ENCODE data around the gene TICAM1. TPM values are rescaled to one million over a fixed set of nuclear protein-coding genes. Genes with fewer than 3 reads are reported as not detected.
"Not testable (repeated sequence)": the region's sequence is repeated elsewhere in the genome, so short reads cannot be mapped to it uniquely, and the experiment has no call there.

The TICAM1 gene
- total and polyA plus RNA-seq, 8 donors: 1.8 to 46.9 (median 14.9) TPM

DNA sequence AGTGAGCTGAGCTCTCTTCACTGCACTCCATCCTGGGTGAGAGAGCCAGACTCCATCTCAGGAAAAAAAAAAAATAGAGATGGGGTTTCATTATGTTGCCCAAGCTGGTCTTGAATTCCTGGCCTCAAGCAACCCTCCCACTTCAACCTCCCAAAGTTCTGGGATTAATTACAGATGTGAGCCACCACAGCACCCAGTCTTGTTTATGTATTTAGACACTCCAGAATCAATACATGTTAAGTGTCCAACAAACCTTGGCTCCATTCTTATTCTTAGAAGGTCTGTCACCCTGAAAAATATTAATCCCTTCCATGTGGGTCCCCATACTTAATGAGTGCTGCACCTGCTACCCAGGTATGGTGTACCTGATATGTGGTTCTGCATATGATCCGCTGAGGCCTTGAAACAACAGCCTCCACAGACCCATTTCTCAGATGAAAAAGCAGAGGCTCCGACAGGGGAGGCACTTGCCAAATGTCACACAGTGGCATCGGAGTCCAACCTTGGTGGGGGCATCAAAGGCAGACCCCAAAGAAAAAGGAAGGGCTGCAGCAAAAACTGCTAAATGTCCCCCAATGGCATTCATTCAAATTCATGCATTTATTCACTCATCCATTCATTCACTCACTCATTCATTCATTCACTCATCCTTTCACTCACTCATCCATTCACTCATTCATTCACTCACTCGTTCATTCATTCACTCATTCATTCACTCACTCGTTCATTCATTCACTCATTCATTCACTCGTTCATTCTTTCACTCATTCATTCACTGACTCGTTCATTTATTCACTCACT is 16.7 kb downstream of the TICAM1 start:
- no peaks in the 10 kb centered on the region for H3K27me3 ChIP-seq
- intact Hi-C loops (cut with DNase I; ENCODE audit: low total_unique reads): no loop called here

DNA sequence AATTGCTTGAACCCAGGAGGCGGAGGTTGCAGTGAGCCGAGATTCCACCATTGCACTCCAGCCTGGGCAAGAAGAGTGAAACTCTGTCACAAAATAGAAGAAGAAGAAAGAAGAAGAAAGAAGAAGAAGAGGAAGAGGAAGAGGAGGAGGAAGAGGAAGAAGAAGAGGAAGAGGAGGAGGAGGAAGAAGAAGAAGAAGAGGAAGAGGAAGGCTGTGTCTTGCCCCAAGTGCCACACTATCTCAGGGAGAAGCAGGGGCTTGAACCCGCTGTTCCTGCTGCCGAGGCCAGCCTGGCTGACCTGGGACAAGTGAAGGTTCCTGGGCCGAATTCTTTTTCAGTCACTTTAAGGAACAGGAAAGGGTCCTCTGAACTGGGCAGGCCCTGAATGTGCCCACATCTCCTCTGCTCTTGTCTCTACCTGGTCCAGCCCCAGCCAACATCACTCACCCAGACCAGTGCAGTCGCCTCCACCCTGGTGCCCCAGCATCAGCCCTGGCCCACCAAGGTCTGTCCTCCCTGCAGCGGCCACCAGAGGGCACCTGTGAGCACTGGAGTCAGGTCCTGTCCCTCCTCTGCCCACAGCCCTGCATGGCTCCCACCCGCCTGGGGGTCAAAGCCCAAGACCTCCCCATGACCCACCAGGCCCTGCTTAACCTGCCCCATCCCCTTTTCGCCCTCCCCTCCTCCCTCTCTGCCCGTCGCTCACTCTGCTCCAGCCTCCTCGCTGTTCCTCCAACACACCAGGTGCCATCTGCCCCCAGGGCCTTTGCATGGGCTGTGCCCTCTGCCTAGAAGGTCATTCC is 20.0 kb downstream of the TICAM1 start:
- WGBS, 5 donors: 63 to 66% (median 64%) methylated on average over 12 of the region's 12 CpGs
- Histone ChIP-seq H3K27me3 (no peaks in the 10 kb centered on the region), H3K4me3 (no peak overlapping the region), H3K27ac (peak overlapping the region in 4 of 5 donors; percentile 79 to 92 (median 87)), H3K36me3 (peaks cover 2 to 7% (median 6%) of the 10 kb centered on the region in 4 donors), H3K4me1 (peaks cover 22 to 58% (median 34%) of the 10 kb centered on the region in 4 donors), H3K9me3 (no peaks in the 10 kb centered on the region)
- peak; percentile 88 to 92 for DNase-seq
- intact Hi-C loops (cut with DNase I; ENCODE audit: low total_unique reads): loop anchor here (2.0 kb wide), 1 partner anchor 99 kb away; no protein-coding TSS in a partner anchor
- TF ChIP-seq POLR2A (IDR thresholded peaks at IDR 0.05) (no peak), POLR2AphosphoS5 (IDR thresholded peaks at IDR 0.05) (peak in 1 of 3 donors; percentile 52), EP300 (IDR thresholded peaks at IDR 0.05) (no peak)
- TF ChIP-seq, protein P1, sequence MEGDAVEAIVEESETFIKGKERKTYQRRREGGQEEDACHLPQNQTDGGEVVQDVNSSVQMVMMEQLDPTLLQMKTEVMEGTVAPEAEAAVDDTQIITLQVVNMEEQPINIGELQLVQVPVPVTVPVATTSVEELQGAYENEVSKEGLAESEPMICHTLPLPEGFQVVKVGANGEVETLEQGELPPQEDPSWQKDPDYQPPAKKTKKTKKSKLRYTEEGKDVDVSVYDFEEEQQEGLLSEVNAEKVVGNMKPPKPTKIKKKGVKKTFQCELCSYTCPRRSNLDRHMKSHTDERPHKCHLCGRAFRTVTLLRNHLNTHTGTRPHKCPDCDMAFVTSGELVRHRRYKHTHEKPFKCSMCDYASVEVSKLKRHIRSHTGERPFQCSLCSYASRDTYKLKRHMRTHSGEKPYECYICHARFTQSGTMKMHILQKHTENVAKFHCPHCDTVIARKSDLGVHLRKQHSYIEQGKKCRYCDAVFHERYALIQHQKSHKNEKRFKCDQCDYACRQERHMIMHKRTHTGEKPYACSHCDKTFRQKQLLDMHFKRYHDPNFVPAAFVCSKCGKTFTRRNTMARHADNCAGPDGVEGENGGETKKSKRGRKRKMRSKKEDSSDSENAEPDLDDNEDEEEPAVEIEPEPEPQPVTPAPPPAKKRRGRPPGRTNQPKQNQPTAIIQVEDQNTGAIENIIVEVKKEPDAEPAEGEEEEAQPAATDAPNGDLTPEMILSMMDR (IDR thresholded peaks at IDR 0.05): peak in 6 of 7 experiments; percentile 18 to 93 (median 90)

More for the DNA sequence above, 16.7 kb downstream of the TICAM1 start:
- Histone ChIP-seq H3K4me1 (peaks cover 46 to 72% (median 54%) of the 10 kb centered on the region in 4 donors), H3K4me3 (peak overlapping the region in 1 of 4 donors; percentile 30), H3K36me3 (peaks cover 20 to 40% (median 39%) of the 10 kb centered on the region in 4 donors), H3K27ac (peak overlapping the region in 4 of 5 donors; percentile 61 to 92 (median 87)), H3K9me3 (no peaks in the 10 kb centered on the region)
- WGBS, 5 donors: 68 to 75% (median 72%) methylated on average over 7 of the region's 7 CpGs
- no peak for DNase-seq
- TF ChIP-seq POLR2AphosphoS5 (IDR thresholded peaks at IDR 0.05): no peak
- no peak for TF ChIP-seq POLR2A (IDR thresholded peaks at IDR 0.05)
- TF ChIP-seq EP300 (IDR thresholded peaks at IDR 0.05): no peak
- TF ChIP-seq, protein P1 (IDR thresholded peaks at IDR 0.05): no peak

DNA sequence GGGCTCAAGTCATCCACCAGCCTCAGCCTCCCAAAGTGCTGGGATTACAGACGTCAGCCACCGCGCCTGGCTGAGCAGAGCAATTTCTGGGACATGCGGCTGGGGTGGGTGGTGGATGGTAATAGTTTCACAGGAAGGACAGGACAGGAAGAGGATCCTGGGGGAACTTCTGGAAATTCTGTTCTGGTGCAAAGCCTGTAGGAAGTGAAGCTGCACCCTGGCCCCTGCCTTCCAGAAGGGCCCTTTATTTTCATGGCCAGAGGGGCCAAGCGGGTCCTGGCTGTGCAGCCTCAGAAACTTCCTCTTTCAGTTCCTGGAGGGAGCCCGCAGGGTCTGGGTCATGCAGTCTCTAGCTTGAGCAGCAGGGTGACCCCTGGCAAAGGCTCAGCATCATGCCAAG is 24.3 kb downstream of the TICAM1 start:
- no peak for DNase-seq
- Histone ChIP-seq H3K4me1 (peaks cover 4 to 32% (median 16%) of the 10 kb centered on the region in 4 donors), H3K9me3 (no peaks in the 10 kb centered on the region), H3K27me3 (no peaks in the 10 kb centered on the region), H3K36me3 (no peaks in the 10 kb centered on the region), H3K4me3 (no peak overlapping the region), H3K27ac (peak overlapping the region in 2 of 5 donors; percentile 14 to 28)
- WGBS, 5 donors: 70 to 88% (median 76%) methylated on average over 4 to 6 of the region's 6 CpGs
- TF ChIP-seq POLR2A (IDR thresholded peaks at IDR 0.05) (no peak), POLR2AphosphoS5 (IDR thresholded peaks at IDR 0.05) (no peak), EP300 (IDR thresholded peaks at IDR 0.05) (no peak)
- TF ChIP-seq, protein P1 (IDR thresholded peaks at IDR 0.05): no peak
- intact Hi-C loops (cut with DNase I; ENCODE audit: low total_unique reads): loop anchor here (5.0 kb wide), 1 partner anchor 50 kb away; no protein-coding TSS in a partner anchor

DNA sequence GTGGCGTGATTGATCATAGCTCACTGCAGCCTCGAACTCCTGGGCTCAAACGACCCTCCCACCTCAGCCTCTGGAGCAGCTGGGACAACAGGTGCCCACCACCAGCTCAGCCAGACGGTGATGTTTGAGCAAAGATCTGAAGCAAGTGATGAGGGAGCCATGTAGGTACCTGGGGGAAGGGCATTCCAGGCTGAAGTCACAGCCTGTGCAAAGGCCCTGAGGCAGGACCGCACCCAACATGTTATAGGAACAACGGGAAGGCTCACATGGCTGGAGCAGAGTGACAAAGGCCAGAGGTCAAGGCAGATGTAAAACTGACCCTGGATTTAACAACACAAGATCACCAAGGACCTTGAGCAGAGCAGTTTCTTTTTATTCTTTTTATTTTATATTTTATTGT is 25.1 kb downstream of the TICAM1 start:
- no peak overlapping the region for H3K27ac ChIP-seq
- TF ChIP-seq POLR2AphosphoS5 (IDR thresholded peaks at IDR 0.05): no peak
- TF ChIP-seq, protein P1 (IDR thresholded peaks at IDR 0.05): no peak
- no peak for TF ChIP-seq POLR2A (IDR thresholded peaks at IDR 0.05)
- no peak for TF ChIP-seq EP300 (IDR thresholded peaks at IDR 0.05)
- no peaks in the 10 kb centered on the region for H3K36me3 ChIP-seq
- intact Hi-C loops (cut with DNase I; ENCODE audit: low total_unique reads): loop anchor here (5.0 kb wide), 1 partner anchor 51 kb away; no protein-coding TSS in a partner anchor
- DNase-seq: no peak
- H3K9me3 ChIP-seq: no peaks in the 10 kb centered on the region
- peaks cover 0 to 24% (median 13%) of the 10 kb centered on the region in 4 donors for H3K4me1 ChIP-seq
- no peaks in the 10 kb centered on the region for H3K27me3 ChIP-seq
- 71 to 87% (median 85%) methylated on average over 6 of the region's 6 CpGs for WGBS, 5 donors
- no peak overlapping the region for H3K4me3 ChIP-seq

DNA sequence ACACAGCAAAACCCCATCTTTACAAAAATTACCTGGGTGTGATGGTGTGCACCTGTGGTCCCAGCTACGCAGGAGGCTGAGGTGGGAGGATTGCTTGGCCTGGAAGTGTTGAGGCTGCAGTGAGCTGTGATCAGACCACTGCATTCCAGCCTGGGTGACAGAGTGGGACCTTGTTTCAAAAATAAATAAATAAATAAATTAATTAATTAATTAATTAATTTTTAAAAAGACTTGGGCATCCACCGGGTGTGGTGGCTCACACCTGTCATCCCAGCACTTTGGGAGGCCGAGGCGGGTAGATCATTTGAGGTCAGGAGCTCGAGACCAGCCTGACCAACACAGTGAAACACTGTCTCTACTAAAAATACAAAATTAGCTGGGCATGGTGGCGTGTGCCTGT is 26.4 kb downstream of the TICAM1 start:
- intact Hi-C loops (cut with DNase I; ENCODE audit: low total_unique reads): loop anchor here (5.0 kb wide), 1 partner anchor 52 kb away; no protein-coding TSS in a partner anchor

More for the DNA sequence above, 26.4 kb downstream of the TICAM1 start:
- not testable (repeated sequence) for H3K27me3 ChIP-seq, H3K9me3 ChIP-seq, H3K36me3 ChIP-seq, H3K4me3 ChIP-seq, H3K27ac ChIP-seq, DNase-seq
- 92 to 96% (median 94%) methylated on average over 6 of the region's 6 CpGs for WGBS, 5 donors
- H3K4me1 ChIP-seq: peaks cover 0 to 32% (median 23%) of the 10 kb centered on the region in 4 donors

Measured in stomach (tissue), 9 donors.